ENCODE data around the gene BCAP31.

GRCh38 chrX:153733651-153734240, 9.6 kb upstream of the BCAP31 start:
- TF ChIP-seq POLR2A (IDR thresholded peaks at IDR 0.05) (no peak), CTCF (IDR thresholded peaks at IDR 0.05) (no peak)

Measured in ovary (tissue), 3 donors.